ENCODE measurements around the gene HASPIN. TPM values are rescaled to one million over a fixed set of nuclear protein-coding genes. Genes with fewer than 3 reads are reported as not detected.

HASPIN gene
- total and polyA plus RNA-seq, 9 of the 15 experiments (the other 6 are each of a cell fraction or from before 2014, with no cell fraction given): 0.81 to 13.5 (median 9.9) TPM

DNA sequence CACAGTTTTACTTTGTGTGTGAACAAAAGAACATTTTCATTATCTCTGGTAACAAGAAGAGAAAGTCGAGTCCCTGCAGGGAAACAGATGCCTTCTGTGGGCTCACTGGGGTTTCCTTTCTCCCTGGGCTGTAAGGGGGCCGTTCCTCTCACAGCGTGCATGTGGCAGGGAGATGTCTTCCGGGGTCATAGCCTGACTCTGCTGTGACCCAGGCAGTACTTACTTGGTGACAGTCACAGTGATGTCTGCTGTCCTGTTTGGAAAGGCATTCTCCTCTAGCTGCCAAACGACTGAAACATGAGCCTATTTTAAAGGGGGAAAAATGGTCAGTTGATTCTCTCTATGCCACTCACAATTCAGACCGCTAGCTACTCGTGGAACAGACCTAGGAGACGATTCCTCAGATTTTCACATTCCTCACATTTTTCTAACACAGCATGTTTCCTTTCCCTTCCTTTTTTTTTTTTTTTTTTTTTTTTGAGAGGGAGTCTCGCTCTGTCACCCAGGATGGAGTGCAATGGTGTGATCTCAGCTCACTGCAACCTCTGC lies 7.3 kb downstream of the HASPIN start:
- no peak for ATAC-seq
- Histone ChIP-seq H3K27ac (ENCODE audit: extremely low read depth, low read depth, low read length) (no peak overlapping the region), H3K4me2 (ENCODE audit: insufficient read depth, low read length) (no peak overlapping the region), H4K20me1 (replicated peaks; ENCODE audit: control insufficient read depth, insufficient read depth, low read length) (no peaks in the 10 kb centered on the region; the same call in 1 of the 2 replicates), H3K9ac (ENCODE audit: insufficient read depth in 1 of 2, low read depth in 2 of 2, low read length in 2 of 2) (no peak overlapping the region), H3K79me2 (ENCODE audit: control insufficient read depth, insufficient read depth, low read length) (peaks cover 12% of the 10 kb centered on the region), H3K4me1 (replicated peaks in 1 of 2; ENCODE audit: control insufficient read depth in 2 of 2, insufficient read depth in 2 of 2, low read length in 2 of 2) (no peaks in the 10 kb centered on the region; a peak in 2 of 5 replicates), H2AFZ (ENCODE audit: low read depth, low read length) (no peak overlapping the region), H3K4me3 (no peak overlapping the region), H3K9me3 (replicated peaks; ENCODE audit: control insufficient read depth, insufficient read depth, low read depth, low read length) (no peaks in the 10 kb centered on the region), H3K36me3 (ENCODE audit: control insufficient read depth, insufficient read depth, low read length) (peaks cover 16% of the 10 kb centered on the region; the same call in 2 of the 3 replicates), H3K9me1 (ENCODE audit: control insufficient read depth, insufficient read depth, low read length) (no peaks in the 10 kb centered on the region), H3K27me3 (ENCODE audit: control insufficient read depth in 2 of 2, insufficient read depth in 2 of 2, low read length in 2 of 2) (no peaks in the 10 kb centered on the region)
- POLR2A ChIA-PET: no interaction called here
- DNase-seq (ENCODE audit: extremely low read depth in 1 of 4, low spot score in 3 of 4): no peak
- 24% methylated on average over 5 of the region's 9 CpGs for WGBS (ENCODE audit: insufficient coverage, low coverage, missing lambda C conversion rate)
- FAIRE-seq: no peak
- intact Hi-C loops (cut with micrococcal nuclease): loop anchor here (10.0 kb wide), 2 partner anchors 174 to 344 kb away; no protein-coding TSS in a partner anchor
- CTCF ChIA-PET (ENCODE audit: low intra/inter-chr PET ratio): no interaction called here
- in situ Hi-C loops (cut with MboI): loop anchor here (5.0 kb wide), 1 partner anchor 49 kb away; no protein-coding TSS in a partner anchor
- no peak for TF ChIP-seq TBL1XR1 (IDR thresholded peaks at IDR 0.05; ENCODE audit: low read length in 2 of 2)
- TF ChIP-seq NR2C1 (IDR thresholded peaks at IDR 0.05): peak; percentile 67
- peak; percentile 66 for TF ChIP-seq NR2C1 (tag; IDR thresholded peaks at IDR 0.05)
- BruUV-seq (replicated peaks): no TSS peak

DNA sequence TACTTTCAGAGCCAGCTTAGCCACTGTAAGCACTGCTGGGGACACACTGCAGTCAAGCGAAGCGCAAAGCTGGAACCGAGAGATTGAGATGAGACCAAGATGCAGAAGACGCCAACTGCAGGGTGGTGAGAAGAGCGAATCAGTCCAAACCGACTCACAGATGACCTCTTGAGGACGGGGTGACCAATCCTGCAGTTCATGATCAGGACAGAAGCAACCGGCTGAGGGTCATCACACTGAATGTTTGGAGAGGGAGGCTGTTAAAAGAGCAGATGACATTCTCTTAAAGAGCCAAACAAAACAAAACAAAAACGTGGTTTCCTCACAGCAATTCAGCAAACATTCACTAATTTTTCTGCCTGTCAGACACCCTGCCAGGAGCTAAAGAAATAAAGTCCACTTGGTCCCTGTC lies 8.5 kb downstream of the HASPIN start:
- Histone ChIP-seq H3K27ac (ENCODE audit: extremely low read depth, low read depth, low read length) (no peak overlapping the region), H3K4me3 (no peak overlapping the region), H3K4me2 (ENCODE audit: insufficient read depth, low read length) (no peak overlapping the region), H3K9me1 (ENCODE audit: control insufficient read depth, insufficient read depth, low read length) (no peaks in the 10 kb centered on the region), H3K9ac (ENCODE audit: insufficient read depth in 1 of 2, low read depth in 2 of 2, low read length in 2 of 2) (no peak overlapping the region), H4K20me1 (replicated peaks; ENCODE audit: control insufficient read depth, insufficient read depth, low read length) (no peaks in the 10 kb centered on the region; the same call in 1 of the 2 replicates), H2AFZ (ENCODE audit: low read depth, low read length) (no peak overlapping the region), H3K4me1 (replicated peaks in 1 of 2; ENCODE audit: control insufficient read depth in 2 of 2, insufficient read depth in 2 of 2, low read length in 2 of 2) (no peaks in the 10 kb centered on the region; a peak in 2 of 5 replicates), H3K79me2 (ENCODE audit: control insufficient read depth, insufficient read depth, low read length) (peaks cover 3% of the 10 kb centered on the region; the same call in 1 of the 3 replicates), H3K27me3 (ENCODE audit: control insufficient read depth in 2 of 2, insufficient read depth in 2 of 2, low read length in 2 of 2) (no peaks in the 10 kb centered on the region), H3K9me3 (replicated peaks; ENCODE audit: control insufficient read depth, insufficient read depth, low read depth, low read length) (no peaks in the 10 kb centered on the region), H3K36me3 (ENCODE audit: control insufficient read depth, insufficient read depth, low read length) (peaks cover 6% of the 10 kb centered on the region; the same call in 1 of the 3 replicates)
- FAIRE-seq (peak; percentile 79), ATAC-seq (peak; percentile 86), DNase-seq (ENCODE audit: extremely low read depth in 1 of 4, low spot score in 3 of 4) (peak in 3 of 4 experiments; percentile 21 to 60 (median 48))
- CTCF ChIA-PET (ENCODE audit: low intra/inter-chr PET ratio): no interaction called here
- WGBS (ENCODE audit: insufficient coverage, low coverage, missing lambda C conversion rate): 10% methylated on average over 9 of the region's 9 CpGs
- in situ Hi-C loops (cut with MboI) (loop anchor here (5.0 kb wide), 1 partner anchor 50 kb away; no protein-coding TSS in a partner anchor), intact Hi-C loops (cut with micrococcal nuclease) (loop anchor here (2.0 to 10.0 kb wide), 3 partner anchors 49 to 343 kb away; no protein-coding TSS in a partner anchor)
- no TSS peak for BruUV-seq (replicated peaks)
- POLR2A ChIA-PET: interaction anchor here (1.2 kb wide), 2 partner anchors 8 to 126 kb away, joined by 4 read pairs; partner anchors contain the start of gene HASPIN
- TF ChIP-seq CHD1 (IDR thresholded peaks at IDR 0.05; ENCODE audit: low read length) (no peak), PHB2 (IDR thresholded peaks at IDR 0.05; ENCODE audit: low read depth) (no peak), RAD21 (CRISPR knock-in tag; conservative IDR thresholded peaks at IDR 0.05 in 1 of 2, IDR thresholded peaks at IDR 0.05 in 1 of 2) (peak; percentile 38 to 62), ZNF146 (CRISPR knock-in tag; IDR thresholded peaks at IDR 0.05; ENCODE audit: unreplicated experiment) (no peak), ZBTB7A (IDR thresholded peaks at IDR 0.05; ENCODE audit: borderline replicate concordance, control insufficient read depth, low read depth, low read length) (no peak)
- TF ChIP-seq, protein P1, sequence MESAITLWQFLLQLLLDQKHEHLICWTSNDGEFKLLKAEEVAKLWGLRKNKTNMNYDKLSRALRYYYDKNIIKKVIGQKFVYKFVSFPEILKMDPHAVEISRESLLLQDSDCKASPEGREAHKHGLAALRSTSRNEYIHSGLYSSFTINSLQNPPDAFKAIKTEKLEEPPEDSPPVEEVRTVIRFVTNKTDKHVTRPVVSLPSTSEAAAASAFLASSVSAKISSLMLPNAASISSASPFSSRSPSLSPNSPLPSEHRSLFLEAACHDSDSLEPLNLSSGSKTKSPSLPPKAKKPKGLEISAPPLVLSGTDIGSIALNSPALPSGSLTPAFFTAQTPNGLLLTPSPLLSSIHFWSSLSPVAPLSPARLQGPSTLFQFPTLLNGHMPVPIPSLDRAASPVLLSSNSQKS (CRISPR knock-in tag; IDR thresholded peaks at IDR 0.05): no peak
